Ovary (tissue), 9 donors: Measurements from ENCODE around the gene MORN1. TPM values are rescaled to one million over a fixed set of nuclear protein-coding genes. Genes with fewer than 3 reads are reported as not detected.
A peak's percentile ranks its signal among the peaks of the same experiment; 100 is the strongest.

Source experiments
- DNase-seq, 5 donors: peaks; one replicate each; pipeline ENCODE4 v3.0.0-alpha.2; 2019 to 2020
- H3K27ac ChIP-seq, 2 donors: fragments of 200-600 bp; one replicate each; pipeline versions ENCODE4 v1.5.1 to v1.8.0; 2019 to 2022
- H3K27me3 ChIP-seq: fragments of 200-600 bp; one replicate; pipeline ENCODE4 v1.8.0; 2022
- H3K36me3 ChIP-seq: fragments of 200-600 bp; sonication (generic); one replicate; pipeline ENCODE4 v1.5.1; 2019
- H3K4me1 ChIP-seq: one replicate; pipeline ENCODE4 v1.8.1; 2013; ENCODE audit warnings: mild to moderate bottlenecking, moderate library complexity; ENCODE audit not compliant: insufficient read depth
- H3K4me3 ChIP-seq: fragments of 200-600 bp; sonication (generic); one replicate; pipeline ENCODE4 v1.5.1; 2017
- H3K9me3 ChIP-seq, 2 donors: fragments of 200-600 bp in 1 of 2; sonication (generic) in 1 of 2; one replicate each; pipeline versions ENCODE4 v1.5.1 to v1.8.1; 2013 to 2019; ENCODE audit warnings: mild to moderate bottlenecking in 1 of 2, moderate library complexity in 1 of 2
- EP300 ChIP-seq: sonication (generic); formaldehyde crosslinking; IDR thresholded peaks from one replicate; pipeline ENCODE4 v1.6.1; 2017; ENCODE audit warnings: antibody characterized with exemption
- POLR2A ChIP-seq: fragments of 450-650 bp; IDR thresholded peaks from one replicate; pipeline ENCODE4 v1.6.1; 2017; ENCODE audit warnings: antibody characterized with exemption, mild to moderate bottlenecking, moderate library complexity
- WGBS, 3 donors: extraction: QIAGEN DNeasy Blood & Tissue Kit in 1 of 3; methylation state at CpG; one replicate each; pipeline versions ENCODE4 v1.1.5 to v1.1.7; 2013 to 2017; 5-methylcytosine and 5-hydroxymethylcytosine counted together
- intact Hi-C, 4 donors: fragments of 100-400 bp; cut with DNase I; formaldehyde crosslinking; loops; one replicate each; pipeline versions ENCODE4 v1.11.0 to v1.15.1; 2022 to 2023
- polyA plus RNA-seq, 2 donors: library from polyadenylated mRNA; stranded (reverse); fragments of 200-250 nt in 1 of 2; fragments of 350-450 nt in 1 of 2; fragmentation: Illumina TruSeq in 1 of 2; extraction: RNeasy Lipid Tissue Mini Kit (QIAGEN cat#74804) in 1 of 2; gene quantifications; one replicate each; pipeline ENCODE4 v1.2.3, GENCODE V29; 2013 to 2014
- total RNA-seq, 7 donors: library from RNA; depleted of rRNA in 2 of 7; stranded (reverse); fragments of >200 nt in 2 of 7; fragmentation: NEBNext Ultra II Directional in 3 of 7; extraction: Animal tissue kit (Norgen Biotek cat#: 25700) in 3 of 7; gene quantifications; one replicate each; pipeline versions ENCODE4 v1.1.0 to v1.2.4, GENCODE V29; 2016 to 2023
- TF ChIP-seq, protein P1 (sequence below), 3 donors: fragments of 450-650 bp in 2 of 3; fragments of 200-600 bp in 1 of 3; IDR thresholded peaks; one replicate each; pipeline versions ENCODE4 v1.5.1 to v1.8.0; 2016 to 2022; ENCODE audit warnings: antibody characterized with exemption in 3 of 3, mild to moderate bottlenecking in 1 of 3
- donor health status: DM: no; HTN: no; CAD: no; lungs with moderate emphysema.
- donor health status: DM: no; HTN: no; CAD: no.
- donor health status: Bipolar disorder and iron deficiency.
- donor health status: DM: yes; HTN: yes; CAD: no.
- donor health status: DM: no; HTN: no; CAD: no.
- donor health status: DM: yes; HTN: yes; CAD: no.

Gene MORN1
- total and polyA plus RNA-seq, 9 donors = 1.7 to 24.2 (median 17.7) TPM

DNA sequence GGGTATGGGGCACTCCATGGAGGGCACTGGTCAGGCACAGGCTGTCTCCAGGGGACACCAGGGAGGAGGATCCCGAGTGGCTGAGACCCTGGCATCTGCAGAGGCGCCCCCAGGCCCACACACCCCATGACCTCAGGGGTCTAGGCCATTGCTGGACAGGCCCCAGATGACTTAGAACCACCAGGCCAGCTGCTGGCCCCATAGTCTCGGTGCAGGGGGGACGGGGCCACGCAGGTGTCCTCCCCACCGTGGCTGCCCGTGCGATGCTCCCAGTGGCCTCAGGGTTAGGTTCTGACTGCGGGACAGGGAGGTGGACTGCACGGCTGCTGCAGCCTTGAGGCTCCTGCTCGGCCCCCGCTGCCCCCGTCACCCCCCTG is 44.0 kb downstream of the MORN1 start:
- H3K9me3 ChIP-seq = no peaks in the 10 kb centered on the region
- no peaks in the 10 kb centered on the region for H3K27me3 ChIP-seq
- TF ChIP-seq, protein P1, sequence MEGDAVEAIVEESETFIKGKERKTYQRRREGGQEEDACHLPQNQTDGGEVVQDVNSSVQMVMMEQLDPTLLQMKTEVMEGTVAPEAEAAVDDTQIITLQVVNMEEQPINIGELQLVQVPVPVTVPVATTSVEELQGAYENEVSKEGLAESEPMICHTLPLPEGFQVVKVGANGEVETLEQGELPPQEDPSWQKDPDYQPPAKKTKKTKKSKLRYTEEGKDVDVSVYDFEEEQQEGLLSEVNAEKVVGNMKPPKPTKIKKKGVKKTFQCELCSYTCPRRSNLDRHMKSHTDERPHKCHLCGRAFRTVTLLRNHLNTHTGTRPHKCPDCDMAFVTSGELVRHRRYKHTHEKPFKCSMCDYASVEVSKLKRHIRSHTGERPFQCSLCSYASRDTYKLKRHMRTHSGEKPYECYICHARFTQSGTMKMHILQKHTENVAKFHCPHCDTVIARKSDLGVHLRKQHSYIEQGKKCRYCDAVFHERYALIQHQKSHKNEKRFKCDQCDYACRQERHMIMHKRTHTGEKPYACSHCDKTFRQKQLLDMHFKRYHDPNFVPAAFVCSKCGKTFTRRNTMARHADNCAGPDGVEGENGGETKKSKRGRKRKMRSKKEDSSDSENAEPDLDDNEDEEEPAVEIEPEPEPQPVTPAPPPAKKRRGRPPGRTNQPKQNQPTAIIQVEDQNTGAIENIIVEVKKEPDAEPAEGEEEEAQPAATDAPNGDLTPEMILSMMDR (IDR thresholded peaks at IDR 0.05) = no peak
- TF ChIP-seq POLR2A (no peak), EP300 (no peak)
- H3K36me3 ChIP-seq = no peaks in the 10 kb centered on the region
- intact Hi-C loops = no loop called here
- DNase-seq = peak in 3 of 5 donors; percentile 8 to 22 (median 12)
- no peak overlapping the region for H3K4me3 ChIP-seq
- WGBS, 3 donors = 86 to 93% (median 90%) methylated on average over 12 to 13 of the region's 13 CpGs
- no peaks in the 10 kb centered on the region for H3K4me1 ChIP-seq
- H3K27ac ChIP-seq = no peak overlapping the region

GRCh38 chr1:2346691-2347408 is 44.5 kb downstream of the MORN1 start:
- Histone ChIP-seq H3K4me1 (no peaks in the 10 kb centered on the region), H3K9me3 (no peaks in the 10 kb centered on the region), H3K27ac (no peak overlapping the region), H3K4me3 (no peak overlapping the region), H3K27me3 (no peaks in the 10 kb centered on the region), H3K36me3 (no peaks in the 10 kb centered on the region)
- intact Hi-C loops = no loop called here
- WGBS, 3 donors = 77 to 86% (median 82%) methylated on average over 13 to 17 of the region's 17 CpGs
- DNase-seq = peak in 3 of 5 donors; percentile 1 to 23 (median 7)
- TF ChIP-seq EP300 (no peak), POLR2A (no peak)
- TF ChIP-seq, protein P1 (IDR thresholded peaks at IDR 0.05) = no peak

DNA sequence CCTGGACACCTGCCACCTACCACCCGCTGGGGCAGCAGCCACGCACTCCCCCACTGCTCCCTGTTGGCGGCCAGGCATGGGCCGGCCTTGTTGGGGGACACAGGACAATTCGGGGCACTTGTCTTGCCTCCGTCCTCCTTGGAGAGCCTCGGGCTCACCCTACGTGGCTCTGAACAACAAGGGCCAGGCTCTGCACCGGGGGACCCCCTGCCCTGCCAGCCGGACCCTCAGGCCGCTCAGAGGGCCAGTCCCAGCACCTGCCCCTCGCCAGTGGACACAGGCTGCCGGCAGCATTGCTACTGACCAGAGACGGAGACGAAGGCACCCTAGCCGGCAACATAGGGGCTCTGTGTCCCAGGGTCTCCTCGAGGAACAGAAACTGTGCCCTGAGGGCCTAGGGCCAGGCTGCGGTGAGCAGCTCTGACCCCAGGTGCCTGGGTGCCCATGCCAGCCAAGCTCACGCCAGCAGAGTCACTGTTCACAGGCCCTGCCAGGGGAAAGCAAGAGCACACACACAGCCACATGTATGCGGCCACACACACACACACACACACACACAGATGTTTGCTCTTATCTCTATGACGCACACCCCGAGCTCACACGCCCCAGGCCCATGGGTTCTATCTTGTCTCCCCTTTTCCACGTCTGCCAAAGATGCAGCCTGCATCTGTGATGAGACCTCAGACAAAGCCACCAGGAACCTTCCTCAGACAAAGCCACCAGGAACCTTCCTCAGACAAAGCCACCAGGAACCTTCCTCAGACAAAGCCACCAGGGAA is 45.9 kb downstream of the MORN1 start:
- Histone ChIP-seq H3K27ac (no peak overlapping the region), H3K4me3 (no peak overlapping the region), H3K27me3 (no peaks in the 10 kb centered on the region), H3K4me1 (no peaks in the 10 kb centered on the region), H3K36me3 (no peaks in the 10 kb centered on the region), H3K9me3 (no peaks in the 10 kb centered on the region)
- peak in 4 of 5 donors; percentile 6 to 34 (median 16) for DNase-seq
- TF ChIP-seq POLR2A = no peak
- 84 to 86% (median 85%) methylated on average over 20 to 24 of the region's 24 CpGs for WGBS, 3 donors
- intact Hi-C loops = no loop called here

GRCh38 chr1:2344744-2345296 is 46.5 kb downstream of the MORN1 start:
- Histone ChIP-seq H3K27me3 (no peaks in the 10 kb centered on the region), H3K9me3 (no peaks in the 10 kb centered on the region), H3K4me1 (no peaks in the 10 kb centered on the region), H3K36me3 (no peaks in the 10 kb centered on the region), H3K4me3 (no peak overlapping the region), H3K27ac (no peak overlapping the region)
- peak in 3 of 5 donors; percentile 13 to 17 (median 15) for DNase-seq
- intact Hi-C loops = no loop called here
- WGBS, 3 donors = 92 to 94% (median 92%) methylated on average over 29 of the region's 29 CpGs
- TF ChIP-seq POLR2A = no peak
- TF ChIP-seq, protein P1 (IDR thresholded peaks at IDR 0.05) = no peak
